Esophagus squamous epithelium (tissue), 5 donors: ENCODE data around the gene TCEAL2. TPM values are rescaled to one million over a fixed set of nuclear protein-coding genes. Genes with fewer than 3 reads are reported as not detected.
"Not testable (repeated sequence)": the region's sequence is repeated elsewhere in the genome, so short reads cannot be mapped to it uniquely, and the experiment has no call there.

ENCODE experiments used
- DNase-seq: peaks from one replicate; lab custom pipeline; 2025; lab: John Stamatoyannopoulos, UW
- H3K27ac ChIP-seq, 4 donors: fragments of 200-600 bp; sonication (generic); one replicate each; pipeline ENCODE4 v1.5.1; 2016 to 2019; ENCODE audit warnings: mild to moderate bottlenecking in 1 of 4
- H3K27me3 ChIP-seq, 4 donors: fragments of 200-600 bp; sonication (generic); 1 replicate in 3 of 4; 2 replicates in 1 of 4; pipeline versions ENCODE4 v1.5.1 to v1.6.0; 2017 to 2021; ENCODE audit warnings: antibody characterized with exemption in 1 of 4
- H3K36me3 ChIP-seq, 3 donors: fragments of 200-600 bp; sonication (generic); one replicate each; pipeline ENCODE4 v1.5.1; 2016 to 2019
- H3K4me1 ChIP-seq, 3 donors: fragments of 200-600 bp; sonication (generic); one replicate each; pipeline ENCODE4 v1.5.1; 2017 to 2019
- H3K4me3 ChIP-seq, 4 donors: fragments of 200-600 bp; sonication (generic); 1 replicate in 3 of 4; 2 replicates in 1 of 4; pipeline ENCODE4 v1.5.1; 2016 to 2019; ENCODE audit warnings: mild to moderate bottlenecking in 2 of 4, moderate library complexity in 1 of 4
- H3K9me3 ChIP-seq, 3 donors: fragments of 200-600 bp; sonication (generic); one replicate each; pipeline ENCODE4 v1.5.1; 2016 to 2019
- POLR2A ChIP-seq, 4 donors: fragments of 450-650 bp; IDR thresholded peaks; one replicate each; pipeline ENCODE4 v1.6.1; 2017; ENCODE audit warnings: antibody characterized with exemption in 4 of 4, mild to moderate bottlenecking in 4 of 4, moderate library complexity in 3 of 4
- WGBS, 2 donors: methylation state at CpG; one replicate each; pipeline ENCODE4 v1.1.5; 2018; 5-methylcytosine and 5-hydroxymethylcytosine counted together
- intact Hi-C: fragments of 100-400 bp; cut with DNase I; formaldehyde crosslinking; loops from one replicate; pipeline ENCODE4 v1.15.0; 2022
- total RNA-seq, 4 donors: library from RNA; depleted of rRNA; stranded (reverse); fragments of >200 nt; gene quantifications; one replicate each; pipeline ENCODE4 v1.1.0, GENCODE V29; 2016
- TF ChIP-seq, protein P1 (sequence below), 6 experiments: fragments of 450-650 bp in 4 of 6; fragments of 200-600 bp in 2 of 6; sonication (generic) in 2 of 6; IDR thresholded peaks; one replicate each; pipeline ENCODE4 v1.5.1; 2016 to 2019; ENCODE audit warnings: antibody characterized with exemption in 6 of 6, mild to moderate bottlenecking in 4 of 6, moderate library complexity in 4 of 6
- donor health status: DM: yes; HTN: yes; CAD: no.

Gene TCEAL2
- total RNA-seq: 1 to 10 TPM in 1 of 4 donors, under 1 TPM in 2, not detected in 1; 0.35 to 3.2 (median 0.57) TPM

DNA sequence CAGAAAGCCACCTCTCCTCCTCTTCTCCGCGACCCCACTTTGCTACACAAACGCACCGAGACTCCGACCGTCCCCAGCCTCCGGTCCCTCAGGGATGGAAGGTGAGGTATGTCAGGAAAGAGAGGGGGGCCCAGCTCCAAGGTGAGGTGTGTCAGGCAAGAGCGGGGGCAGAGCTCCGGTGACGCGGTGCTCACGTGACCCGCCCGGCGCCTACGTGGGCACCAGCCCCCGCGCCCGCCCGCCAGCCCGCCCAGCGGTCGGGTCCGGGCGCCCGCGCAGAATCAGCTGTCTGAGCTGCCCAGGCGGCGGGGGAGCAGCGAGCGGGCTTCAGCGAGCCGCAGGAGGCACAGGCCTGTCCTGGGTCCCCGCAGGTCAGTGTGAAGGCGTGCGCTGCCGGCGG is at the start of gene TCEAL2:
Gene TCEAL2 (plus strand): TSS at position 244 of the 400 bp plus-strand sequence. CDS start 1,152 bp downstream, outside the sequence.
- peak within 1 kb of the TSS in 1 of 4 donors; percentile 9 for H3K27ac ChIP-seq
- H3K4me1 ChIP-seq, H3K36me3 ChIP-seq, intact Hi-C loops, H3K9me3 ChIP-seq, DNase-seq: not testable (repeated sequence)
- WGBS, 2 donors: 0 to 72% methylated on average over 6 of the region's 38 CpGs
- peak within 1 kb of the TSS in 3 of 4 donors; percentile 6 to 54 (median 27) for H3K4me3 ChIP-seq
- H3K27me3 ChIP-seq: peaks cover 0 to 15% (median 4%) of the 10 kb centered on the region in 4 donors

DNA sequence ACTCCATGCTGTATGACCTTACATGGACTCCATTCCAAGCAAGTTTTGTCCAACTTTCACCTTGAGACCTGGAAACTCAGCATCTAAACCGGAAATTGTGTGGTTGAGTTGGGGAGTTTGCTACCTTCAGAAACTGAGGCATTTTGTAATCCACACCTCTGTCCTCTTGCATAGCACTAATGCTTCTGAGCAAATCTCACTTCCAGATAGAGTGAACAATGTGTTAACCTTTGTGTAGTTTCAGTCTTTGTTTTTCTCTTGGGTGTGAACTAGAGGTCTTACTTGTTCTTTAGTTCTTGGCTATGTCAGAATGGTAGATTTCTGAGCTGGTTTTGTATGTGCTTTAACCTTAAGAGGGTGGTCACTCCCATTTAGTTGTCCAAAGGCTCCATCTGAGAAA is 48.1 kb upstream of the TCEAL2 start:
- DNase-seq: no peak
- Histone ChIP-seq H3K4me3 (no peak overlapping the region), H3K36me3 (no peaks in the 10 kb centered on the region), H3K9me3 (no peaks in the 10 kb centered on the region), H3K27me3 (peaks cover 0 to 10% (median 0%) of the 10 kb centered on the region in 4 donors), H3K27ac (no peak overlapping the region), H3K4me1 (no peaks in the 10 kb centered on the region)
- 38 to 50% methylated on average over 1 of the region's 1 CpG for WGBS, 2 donors
- intact Hi-C loops: no loop called here
- TF ChIP-seq POLR2A (IDR thresholded peaks at IDR 0.05): no peak
- TF ChIP-seq, protein P1, sequence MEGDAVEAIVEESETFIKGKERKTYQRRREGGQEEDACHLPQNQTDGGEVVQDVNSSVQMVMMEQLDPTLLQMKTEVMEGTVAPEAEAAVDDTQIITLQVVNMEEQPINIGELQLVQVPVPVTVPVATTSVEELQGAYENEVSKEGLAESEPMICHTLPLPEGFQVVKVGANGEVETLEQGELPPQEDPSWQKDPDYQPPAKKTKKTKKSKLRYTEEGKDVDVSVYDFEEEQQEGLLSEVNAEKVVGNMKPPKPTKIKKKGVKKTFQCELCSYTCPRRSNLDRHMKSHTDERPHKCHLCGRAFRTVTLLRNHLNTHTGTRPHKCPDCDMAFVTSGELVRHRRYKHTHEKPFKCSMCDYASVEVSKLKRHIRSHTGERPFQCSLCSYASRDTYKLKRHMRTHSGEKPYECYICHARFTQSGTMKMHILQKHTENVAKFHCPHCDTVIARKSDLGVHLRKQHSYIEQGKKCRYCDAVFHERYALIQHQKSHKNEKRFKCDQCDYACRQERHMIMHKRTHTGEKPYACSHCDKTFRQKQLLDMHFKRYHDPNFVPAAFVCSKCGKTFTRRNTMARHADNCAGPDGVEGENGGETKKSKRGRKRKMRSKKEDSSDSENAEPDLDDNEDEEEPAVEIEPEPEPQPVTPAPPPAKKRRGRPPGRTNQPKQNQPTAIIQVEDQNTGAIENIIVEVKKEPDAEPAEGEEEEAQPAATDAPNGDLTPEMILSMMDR (IDR thresholded peaks at IDR 0.05): no peak

DNA sequence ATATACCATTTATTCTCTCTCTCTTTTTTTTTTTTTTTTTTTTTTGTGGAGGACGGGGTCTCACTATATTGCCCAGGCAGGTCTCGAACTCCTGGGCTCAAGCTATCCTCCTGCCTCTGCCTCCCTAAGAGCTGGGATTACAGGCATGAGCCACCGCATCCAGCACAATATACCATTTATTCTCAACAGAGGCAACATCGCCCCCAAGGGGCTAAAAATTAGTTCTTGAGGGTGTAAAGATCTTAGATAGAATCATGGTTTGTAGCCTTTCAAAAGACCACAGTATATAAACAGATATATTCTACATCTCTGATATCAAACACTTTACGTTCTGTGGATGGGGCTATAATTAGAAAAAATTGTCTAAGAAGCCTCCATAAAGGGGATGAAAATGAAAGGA is 39.8 kb upstream of the TCEAL2 start:
- Histone ChIP-seq H3K9me3 (peaks cover 0 to 5% (median 0%) of the 10 kb centered on the region in 3 donors), H3K27ac (no peak overlapping the region), H3K36me3 (no peaks in the 10 kb centered on the region), H3K27me3 (peaks cover 0 to 1% (median 0%) of the 10 kb centered on the region in 4 donors), H3K4me1 (no peaks in the 10 kb centered on the region), H3K4me3 (no peak overlapping the region)
- no peak for DNase-seq
- TF ChIP-seq, protein P1 (IDR thresholded peaks at IDR 0.05): no peak
- TF ChIP-seq POLR2A (IDR thresholded peaks at IDR 0.05): no peak
- 25 to 34% methylated on average over 3 to 5 of the region's 5 CpGs for WGBS, 2 donors
- intact Hi-C loops: no loop called here

DNA sequence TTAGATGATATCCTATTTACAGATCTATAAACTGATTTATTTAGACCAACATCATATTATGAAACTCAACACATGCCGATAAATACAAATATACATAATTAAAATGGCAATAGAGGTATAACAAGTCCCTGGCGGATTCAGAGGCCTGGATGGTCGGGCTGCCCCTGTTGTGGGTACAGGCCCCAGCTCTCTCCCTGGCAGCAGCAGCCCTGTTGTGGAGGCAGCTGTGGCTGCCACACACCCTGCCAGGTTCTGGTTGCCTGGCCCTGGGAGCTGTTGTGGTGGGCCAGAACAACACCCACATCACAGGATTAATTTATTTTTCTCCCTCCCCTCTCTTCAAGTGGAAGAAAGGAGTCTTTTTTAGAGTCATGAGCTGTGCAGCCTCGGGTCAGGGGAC is 12.1 kb upstream of the TCEAL2 start:
- no peaks in the 10 kb centered on the region for H3K36me3 ChIP-seq
- H3K27me3 ChIP-seq: peaks cover 0 to 3% (median 0%) of the 10 kb centered on the region in 4 donors
- TF ChIP-seq, protein P1 (IDR thresholded peaks at IDR 0.05): no peak
- no peak for TF ChIP-seq POLR2A (IDR thresholded peaks at IDR 0.05)
- no peak for DNase-seq
- no peak overlapping the region for H3K4me3 ChIP-seq
- H3K27ac ChIP-seq: no peak overlapping the region
- 50 to 86% methylated on average over 1 to 4 of the region's 4 CpGs for WGBS, 2 donors
- intact Hi-C loops: no loop called here
- H3K4me1 ChIP-seq: no peaks in the 10 kb centered on the region
- peaks cover 0 to 5% (median 0%) of the 10 kb centered on the region in 3 donors for H3K9me3 ChIP-seq

DNA sequence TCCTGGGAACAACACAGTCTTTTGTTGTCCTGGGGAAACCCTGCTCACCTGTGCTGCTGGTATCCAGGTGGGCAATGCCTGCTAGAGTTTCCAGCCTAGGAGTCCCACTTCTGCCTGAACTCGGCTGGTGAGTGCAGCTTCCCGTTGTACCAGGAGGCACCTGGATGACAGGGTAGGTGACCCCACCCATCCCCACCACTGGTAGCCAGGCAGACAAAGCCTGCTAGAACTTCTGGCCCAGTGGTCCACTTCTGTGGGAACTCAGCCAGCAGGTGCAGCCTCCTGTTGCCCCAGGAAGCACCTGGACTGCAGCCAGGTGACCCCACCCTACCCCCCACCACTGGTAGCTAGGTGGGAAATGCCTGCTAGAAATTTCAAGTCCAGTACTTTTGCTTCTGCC is 9.7 kb upstream of the TCEAL2 start:
- peaks cover 0 to 3% (median 0%) of the 10 kb centered on the region in 4 donors for H3K27me3 ChIP-seq
- H3K27ac ChIP-seq: no peak overlapping the region
- TF ChIP-seq, protein P1 (IDR thresholded peaks at IDR 0.05): no peak
- no peak for TF ChIP-seq POLR2A (IDR thresholded peaks at IDR 0.05)
- H3K36me3 ChIP-seq: no peaks in the 10 kb centered on the region
- DNase-seq: no peak
- WGBS, 2 donors: no CpG with 5 or more reads among the region's 2 CpGs
- H3K4me3 ChIP-seq: no peak overlapping the region
- intact Hi-C loops: no loop called here
- no peaks in the 10 kb centered on the region for H3K4me1 ChIP-seq
- peaks cover 0 to 5% (median 0%) of the 10 kb centered on the region in 3 donors for H3K9me3 ChIP-seq

DNA sequence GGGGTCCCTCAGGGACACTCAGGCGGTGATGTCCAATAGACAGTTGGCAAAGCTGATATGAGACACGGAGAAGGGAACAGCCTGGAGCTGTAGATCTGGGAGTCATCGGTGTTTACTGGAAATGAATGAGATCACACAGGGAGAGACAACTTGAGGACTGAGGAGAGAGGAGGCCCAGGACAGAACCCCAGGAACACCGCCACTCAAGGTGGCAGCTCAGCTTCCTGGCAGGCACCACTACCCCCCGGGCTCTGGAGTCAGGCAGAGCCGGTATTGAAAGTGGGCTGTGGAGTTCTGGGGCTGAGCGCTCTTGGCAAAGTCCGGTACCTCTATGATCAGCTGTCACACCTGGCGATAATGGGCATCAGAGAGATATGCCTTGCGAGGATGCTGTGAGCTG is 465 bp upstream of the TCEAL2 start:
- H3K9me3 ChIP-seq, intact Hi-C loops, DNase-seq, H3K36me3 ChIP-seq, H3K4me1 ChIP-seq, H3K27ac ChIP-seq: not testable (repeated sequence)
- Histone ChIP-seq H3K4me3 (peak overlapping the region in 2 of 4 donors; percentile 27 to 54), H3K27me3 (peaks cover 0 to 15% (median 4%) of the 10 kb centered on the region in 4 donors)
- WGBS, 2 donors: 4 to 42% methylated on average over 4 to 7 of the region's 10 CpGs

DNA sequence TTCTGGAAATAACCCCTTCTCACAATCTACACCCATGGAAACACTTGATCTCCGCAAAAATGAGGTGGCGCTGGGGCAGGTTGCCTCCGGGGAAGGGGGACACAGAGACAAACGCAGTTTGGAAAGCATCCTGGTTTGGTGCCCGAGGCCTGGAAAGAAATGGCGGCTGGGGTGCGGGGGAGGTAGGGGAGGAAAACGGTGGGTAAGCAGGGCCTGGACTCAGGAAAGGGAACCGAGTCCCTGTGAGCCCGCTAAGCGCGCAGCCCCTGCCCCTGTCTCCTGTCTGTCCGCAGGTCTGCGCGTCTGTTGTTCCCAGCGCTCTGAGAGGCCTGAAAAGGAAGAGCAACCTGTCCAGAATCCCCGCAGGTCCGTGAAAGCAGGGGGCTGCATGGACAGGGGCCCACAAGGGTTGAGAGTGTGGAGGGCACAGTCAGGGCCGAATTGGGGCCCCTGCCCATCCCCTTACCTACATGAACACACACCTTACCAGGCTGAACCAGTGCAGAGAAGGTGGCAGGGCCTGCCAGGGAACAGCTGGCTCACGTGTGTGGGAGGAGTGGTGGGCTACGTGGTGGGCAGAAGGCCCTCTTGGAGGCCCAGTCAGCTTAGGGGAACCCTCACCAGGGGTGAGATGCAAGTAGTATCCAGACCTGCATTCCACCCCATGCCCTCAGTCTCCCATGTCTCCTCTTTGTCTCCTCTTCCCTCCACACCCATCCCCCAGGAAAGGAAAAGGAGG is 770 bp downstream of the TCEAL2 start:
- peaks cover 0 to 15% (median 4%) of the 10 kb centered on the region in 4 donors for H3K27me3 ChIP-seq
- H3K9me3 ChIP-seq, H3K36me3 ChIP-seq, intact Hi-C loops, DNase-seq, H3K4me1 ChIP-seq: not testable (repeated sequence)
- 8 to 13% methylated on average over 2 to 3 of the region's 21 CpGs for WGBS, 2 donors
- peak overlapping the region in 3 of 4 donors; percentile 6 to 54 (median 27) for H3K4me3 ChIP-seq
- peak overlapping the region in 1 of 4 donors; percentile 9 for H3K27ac ChIP-seq
